Memory B cell (primary cell): ENCODE measurements around the gene FAM107B.

Source experiments
- ATAC-seq: fragments of 150-1000 bp; cut with Tn5 transposase; 2 replicates; pipeline ENCODE4 v1.10.0; 2021; ENCODE audit warnings: low read depth, mild to moderate bottlenecking, moderate library complexity
- DNase-seq, 2 donors: peaks; one replicate each; pipeline ENCODE4 v3.0.0; 2022; ENCODE audit warnings: low spot score in 2 of 2
- H3K27ac Mint-ChIP-seq: one replicate; pipeline ENCODE4 v1.8.0; 2022; ENCODE audit warnings: mild to moderate bottlenecking, moderate library complexity, mixed read lengths
- H3K27me3 Mint-ChIP-seq: one replicate; pipeline ENCODE4 v1.8.0; 2022; ENCODE audit warnings: mixed read lengths
- H3K36me3 Mint-ChIP-seq: one replicate; pipeline ENCODE4 v1.8.0; 2022; ENCODE audit warnings: mild to moderate bottlenecking, mixed read lengths
- H3K4me1 Mint-ChIP-seq: one replicate; pipeline ENCODE4 v1.8.0; 2022; ENCODE audit warnings: mixed read lengths
- H3K4me3 Mint-ChIP-seq: one replicate; pipeline ENCODE4 v1.8.0; 2022; ENCODE audit warnings: mild to moderate bottlenecking, moderate library complexity, mixed read lengths
- H3K9me3 Mint-ChIP-seq: one replicate; pipeline ENCODE4 v1.8.0; 2022; ENCODE audit warnings: mixed read lengths

The FAM107B gene

GRCh38 chr10:14686356-14686755 is 88.3 kb downstream of the FAM107B start:
- no peak for DNase-seq
- H3K4me1 Mint-ChIP-seq, result peaks cover 8% of the 10 kb centered on the region
- no peaks in the 10 kb centered on the region for H3K36me3 Mint-ChIP-seq
- ATAC-seq, result no peak
- no peak overlapping the region for H3K4me3 Mint-ChIP-seq
- H3K27ac Mint-ChIP-seq, result no peak overlapping the region
- no peaks in the 10 kb centered on the region for H3K9me3 Mint-ChIP-seq
- H3K27me3 Mint-ChIP-seq, result no peaks in the 10 kb centered on the region

- ATAC-seq, result no peak
- no peaks in the 10 kb centered on the region for H3K27me3 Mint-ChIP-seq
- DNase-seq, result no peak
- H3K9me3 Mint-ChIP-seq, result no peaks in the 10 kb centered on the region
- H3K27ac Mint-ChIP-seq, result no peak overlapping the region
- H3K4me1 Mint-ChIP-seq, result peaks cover 11% of the 10 kb centered on the region
- no peaks in the 10 kb centered on the region for H3K36me3 Mint-ChIP-seq
- H3K4me3 Mint-ChIP-seq, result no peak overlapping the region
Observed at GRCh38 chr10:14684354-14684753, 90.3 kb downstream of the FAM107B start.

DNA sequence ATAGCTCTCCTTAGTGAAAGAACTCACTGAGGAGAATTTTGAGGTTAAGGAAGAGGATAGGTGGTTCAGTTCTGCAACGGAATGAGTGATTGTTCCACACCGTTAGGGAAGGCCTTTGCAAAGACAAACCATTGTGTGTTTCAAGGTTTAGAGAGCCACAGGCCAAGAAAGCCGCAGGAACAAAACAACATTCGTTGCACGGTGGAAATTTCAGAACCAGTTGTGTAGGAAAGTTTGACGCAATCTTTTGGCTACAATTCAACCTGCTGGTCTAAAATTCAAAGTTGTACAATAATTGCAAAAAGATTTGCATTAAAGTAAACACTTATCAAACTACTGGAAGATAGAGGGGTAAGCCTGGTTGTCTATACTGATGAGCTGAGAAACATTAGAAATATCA is 91.4 kb downstream of the FAM107B start:
- DNase-seq (no peak), ATAC-seq (no peak)
- Mint-ChIP-seq H3K27me3 (no peaks in the 10 kb centered on the region), H3K4me1 (peaks cover 14% of the 10 kb centered on the region), H3K27ac (no peak overlapping the region), H3K4me3 (no peak overlapping the region), H3K9me3 (no peaks in the 10 kb centered on the region), H3K36me3 (no peaks in the 10 kb centered on the region)

- H3K4me1 Mint-ChIP-seq, result peaks cover 16% of the 10 kb centered on the region
- no peak for DNase-seq
- no peaks in the 10 kb centered on the region for H3K9me3 Mint-ChIP-seq
- peak overlapping the region; percentile 35 for H3K27ac Mint-ChIP-seq
- H3K36me3 Mint-ChIP-seq, result no peaks in the 10 kb centered on the region
- no peak overlapping the region for H3K4me3 Mint-ChIP-seq
- no peaks in the 10 kb centered on the region for H3K27me3 Mint-ChIP-seq
- ATAC-seq, result no peak
Observed at GRCh38 chr10:14681802-14682201, 92.9 kb downstream of the FAM107B start.

GRCh38 chr10:14681305-14681704 is 93.4 kb downstream of the FAM107B start:
- Mint-ChIP-seq H3K27ac (peak overlapping the region; percentile 35), H3K36me3 (no peaks in the 10 kb centered on the region), H3K4me1 (peaks cover 16% of the 10 kb centered on the region), H3K4me3 (no peak overlapping the region), H3K27me3 (no peaks in the 10 kb centered on the region), H3K9me3 (no peaks in the 10 kb centered on the region)
- no peak for DNase-seq
- ATAC-seq, result no peak

- Mint-ChIP-seq H3K27ac (no peak overlapping the region), H3K9me3 (no peaks in the 10 kb centered on the region), H3K4me3 (no peak overlapping the region), H3K36me3 (no peaks in the 10 kb centered on the region), H3K27me3 (no peaks in the 10 kb centered on the region), H3K4me1 (peaks cover 31% of the 10 kb centered on the region)
- ATAC-seq (no peak), DNase-seq (no peak)
Observed at GRCh38 chr10:14678637-14679036, 96.1 kb downstream of the FAM107B start.

DNA sequence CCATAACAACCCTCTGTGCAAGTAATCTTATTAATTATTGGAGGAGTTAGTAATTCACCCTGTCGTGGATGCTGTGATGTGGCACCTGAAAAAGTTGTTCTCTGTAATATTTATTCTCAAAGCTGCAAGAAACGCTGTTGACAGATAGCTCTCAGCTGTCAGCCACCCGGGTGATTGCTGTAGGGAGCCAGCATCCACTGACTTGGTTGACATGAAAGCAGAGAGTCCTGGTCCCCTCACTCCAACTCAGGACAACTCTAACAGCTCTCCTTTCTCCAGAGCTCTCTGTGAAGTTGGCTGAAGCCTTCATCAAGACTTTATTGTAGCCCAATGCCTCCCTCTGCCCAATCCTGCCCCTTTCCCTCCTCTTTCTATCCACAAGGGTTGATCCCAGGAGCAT is 98.0 kb downstream of the FAM107B start:
- no peaks in the 10 kb centered on the region for H3K36me3 Mint-ChIP-seq
- no peak for ATAC-seq
- no peak overlapping the region for H3K27ac Mint-ChIP-seq
- no peak for DNase-seq
- H3K9me3 Mint-ChIP-seq, result no peaks in the 10 kb centered on the region
- no peaks in the 10 kb centered on the region for H3K27me3 Mint-ChIP-seq
- H3K4me1 Mint-ChIP-seq, result peaks cover 37% of the 10 kb centered on the region
- no peak overlapping the region for H3K4me3 Mint-ChIP-seq

DNA sequence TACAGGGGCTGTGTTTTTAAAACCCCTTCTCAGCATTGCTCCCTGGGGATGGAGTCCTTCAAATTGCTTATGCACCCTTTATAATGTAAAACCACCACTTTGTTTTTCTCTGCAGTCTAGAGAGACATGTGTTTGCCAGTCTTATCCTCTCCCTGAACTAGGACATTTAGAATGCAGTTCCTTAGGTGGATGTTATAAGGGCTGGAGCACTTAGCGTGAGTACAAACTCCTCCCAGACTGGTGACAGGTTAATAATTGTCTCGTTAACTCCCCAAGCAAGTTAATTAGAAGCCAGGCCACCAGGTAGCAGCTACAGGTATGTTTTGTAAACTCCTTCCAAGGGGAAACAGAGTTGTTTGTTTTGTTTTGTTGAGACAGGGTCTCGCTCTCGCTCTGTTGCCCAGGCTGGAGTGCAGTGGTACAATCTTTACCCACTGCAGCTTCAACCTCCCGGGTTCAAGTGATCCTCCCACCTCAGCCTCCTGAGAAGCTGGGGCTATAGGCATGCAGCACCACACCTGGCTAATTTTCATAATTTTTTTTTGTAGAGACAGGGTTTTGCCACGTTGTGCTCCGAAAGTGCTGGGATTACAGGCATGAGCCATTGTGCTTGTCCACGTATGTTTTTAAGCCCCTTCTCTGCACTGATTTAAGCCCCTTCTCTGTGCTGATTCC is 100.2 kb downstream of the FAM107B start:
- Mint-ChIP-seq H3K27me3 (no peaks in the 10 kb centered on the region), H3K4me3 (peak overlapping the region; percentile 11), H3K4me1 (peaks cover 34% of the 10 kb centered on the region), H3K27ac (no peak overlapping the region), H3K36me3 (no peaks in the 10 kb centered on the region), H3K9me3 (no peaks in the 10 kb centered on the region)
- ATAC-seq, result no peak
- DNase-seq, result no peak

GRCh38 chr10:14673189-14673861 is 101.4 kb downstream of the FAM107B start:
- Mint-ChIP-seq H3K4me1 (peaks cover 31% of the 10 kb centered on the region), H3K36me3 (no peaks in the 10 kb centered on the region), H3K27ac (peak overlapping the region; percentile 78), H3K9me3 (no peaks in the 10 kb centered on the region), H3K27me3 (no peaks in the 10 kb centered on the region), H3K4me3 (peak overlapping the region; percentile 80)
- DNase-seq (no peak), ATAC-seq (peak; percentile 59)

DNA sequence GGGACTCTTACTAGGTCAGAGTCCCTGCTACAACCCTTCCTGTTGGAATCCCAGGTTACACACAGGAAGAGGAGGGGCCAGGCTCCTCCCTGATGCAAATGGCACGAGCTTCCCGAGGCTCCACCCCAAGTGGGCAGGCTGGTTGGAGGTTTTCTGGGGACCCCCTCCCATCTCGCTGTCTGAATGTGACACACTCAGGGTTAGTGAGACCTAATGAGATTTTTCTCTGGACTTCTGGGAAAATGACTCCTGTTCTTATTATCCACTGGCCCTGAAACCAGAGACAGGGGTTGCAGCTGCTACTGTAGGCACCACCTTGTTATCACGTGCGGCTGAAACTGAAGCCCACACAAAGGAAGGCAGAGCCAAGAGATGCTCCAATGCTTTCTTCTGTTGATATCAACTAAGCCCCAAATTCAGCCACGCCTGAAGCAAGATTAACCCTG is 103.3 kb downstream of the FAM107B start:
- Mint-ChIP-seq H3K9me3 (peaks cover 4% of the 10 kb centered on the region), H3K27ac (no peak overlapping the region), H3K27me3 (no peaks in the 10 kb centered on the region), H3K36me3 (peaks cover 2% of the 10 kb centered on the region), H3K4me3 (no peak overlapping the region), H3K4me1 (peaks cover 29% of the 10 kb centered on the region)
- ATAC-seq (no peak), DNase-seq (no peak)

DNA sequence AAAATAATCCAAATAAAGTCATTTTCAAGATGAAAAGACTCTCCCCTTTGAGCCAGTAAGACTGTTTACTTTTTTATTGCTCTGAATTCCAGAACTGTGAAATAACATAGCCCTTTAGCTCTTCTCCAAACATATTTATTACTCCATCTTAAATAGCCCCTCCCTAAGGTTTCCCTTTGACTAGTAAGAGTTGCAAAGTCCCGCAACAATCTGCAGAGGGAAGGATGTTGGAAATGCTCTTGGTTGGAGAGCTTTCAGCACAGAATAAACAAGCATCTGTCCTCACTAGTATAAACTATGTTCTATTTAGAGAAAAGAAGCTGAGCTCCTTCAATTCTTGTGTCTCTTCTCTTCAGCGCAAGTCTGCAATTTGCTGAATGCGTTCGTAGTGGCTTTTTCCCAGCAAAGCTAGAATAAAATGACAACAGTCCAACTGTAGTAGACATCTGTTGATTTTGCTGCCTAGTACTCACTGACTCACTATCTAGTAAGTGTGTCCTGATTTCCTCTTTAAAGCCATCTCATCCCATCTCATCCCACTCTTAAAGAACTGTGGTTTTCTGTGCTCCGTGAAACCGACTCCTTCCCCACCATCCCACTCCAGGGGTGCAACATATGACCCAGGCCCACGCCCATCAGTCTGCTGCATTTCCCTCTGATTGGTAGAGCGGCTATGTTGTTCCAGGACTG is 104.0 kb downstream of the FAM107B start:
- Mint-ChIP-seq H3K4me3 (no peak overlapping the region), H3K27ac (no peak overlapping the region), H3K9me3 (peaks cover 6% of the 10 kb centered on the region), H3K4me1 (peaks cover 29% of the 10 kb centered on the region), H3K36me3 (peaks cover 7% of the 10 kb centered on the region), H3K27me3 (no peaks in the 10 kb centered on the region)
- no peak for ATAC-seq
- DNase-seq, result no peak

DNA sequence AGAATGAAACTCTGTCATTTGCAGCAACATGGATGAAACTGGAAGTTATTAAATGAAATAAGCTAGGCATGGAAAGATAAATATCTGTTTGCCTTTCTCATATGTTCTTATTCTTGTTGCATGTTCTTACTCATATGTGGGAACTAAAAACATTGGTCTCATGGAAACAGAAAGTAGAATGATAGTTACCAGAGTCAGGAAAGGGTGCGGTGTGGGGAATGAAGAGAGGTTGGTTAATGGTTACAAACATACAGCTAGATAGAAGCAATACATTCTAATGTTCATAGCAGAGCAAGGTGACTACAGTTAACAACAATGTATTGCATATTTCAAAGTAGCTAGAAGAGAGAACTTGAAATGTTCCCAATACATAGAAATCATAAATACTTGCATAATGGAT is 105.1 kb downstream of the FAM107B start:
- Mint-ChIP-seq H3K27me3 (no peaks in the 10 kb centered on the region), H3K36me3 (peaks cover 9% of the 10 kb centered on the region), H3K27ac (no peak overlapping the region), H3K4me3 (no peak overlapping the region), H3K9me3 (peaks cover 6% of the 10 kb centered on the region), H3K4me1 (peaks cover 23% of the 10 kb centered on the region)
- no peak for DNase-seq
- no peak for ATAC-seq

DNA sequence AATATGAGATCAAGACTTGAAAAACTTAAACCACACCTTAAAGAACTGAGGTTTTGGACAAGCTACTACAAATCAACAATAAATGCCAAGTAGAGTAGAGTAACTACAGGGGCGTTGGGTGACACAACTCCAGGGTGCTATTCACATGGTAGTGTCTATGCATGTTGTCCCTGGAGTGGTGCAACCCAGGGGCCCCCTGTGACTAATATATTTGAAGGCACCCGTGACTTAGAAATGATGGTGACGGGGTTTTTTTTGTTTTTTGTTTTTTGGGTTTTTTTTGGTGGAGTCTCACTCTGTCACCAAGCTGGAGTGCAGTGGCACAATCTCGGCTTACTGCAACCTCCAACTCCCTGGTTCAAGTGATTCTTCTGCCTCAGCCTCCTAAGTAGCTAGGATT is 106.9 kb downstream of the FAM107B start:
- Mint-ChIP-seq H3K27ac (no peak overlapping the region), H3K4me3 (no peak overlapping the region), H3K4me1 (peaks cover 12% of the 10 kb centered on the region), H3K36me3 (peaks cover 11% of the 10 kb centered on the region), H3K9me3 (peaks cover 6% of the 10 kb centered on the region), H3K27me3 (no peaks in the 10 kb centered on the region)
- ATAC-seq (no peak), DNase-seq (no peak)

- ATAC-seq (no peak), DNase-seq (no peak)
- Mint-ChIP-seq H3K4me1 (peaks cover 17% of the 10 kb centered on the region), H3K27ac (no peak overlapping the region), H3K27me3 (no peaks in the 10 kb centered on the region), H3K4me3 (no peak overlapping the region), H3K36me3 (peaks cover 11% of the 10 kb centered on the region), H3K9me3 (peaks cover 6% of the 10 kb centered on the region)
Observed at GRCh38 chr10:14667280-14667679, 107.4 kb downstream of the FAM107B start.
